H1 (cell line): ENCODE measurements around the gene YLPM1. TPM values are rescaled to one million over a fixed set of nuclear protein-coding genes. Genes with fewer than 3 reads are reported as not detected.

Source experiments
- CTCF ChIA-PET: fragments of 300-600 bp; sonication (Branson Sonifier 250); formaldehyde crosslinking; loops from one replicate; lab custom pipeline; 2021; ENCODE audit not compliant: partially characterized antibody; lab: Charles Lee
- POLR2A ChIA-PET: fragments of 300-600 bp; sonication (Branson Sonifier 250); formaldehyde crosslinking; loops from one replicate; lab custom pipeline; 2021; ENCODE audit warnings: inconsistent platforms; ENCODE audit not compliant: partially characterized antibody; lab: Charles Lee
- DNase-seq, 2 experiments: peaks; one replicate each; pipeline versions ENCODE4 v3.0.0 to v3.0.0-alpha.2; 2010 to 2022; ENCODE audit warnings: low spot score in 2 of 2, low read depth in 1 of 2, mixed read lengths in 1 of 2
- FAIRE-seq: peaks from 2 replicates; lab custom pipeline; 2011; peaks lifted over from hg19 to GRCh38; lab: Jason Lieb, UNC
- H2AFZ ChIP-seq: 2 replicates; pipeline ENCODE4 v1.8.1; 2012; ENCODE audit warnings: low read length, inconsistent platforms
- H2AK5ac ChIP-seq: 2 replicates; pipeline ENCODE4 v1.6.1; 2013; ENCODE audit warnings: low read depth, low read length
- H2BK120ac ChIP-seq: replicated peaks from 2 replicates; pipeline ENCODE3; 2013; ENCODE audit warnings: low read depth, low read length, inconsistent platforms
- H2BK12ac ChIP-seq: 2 replicates; pipeline ENCODE4 v1.6.1; 2013; ENCODE audit warnings: low read depth, low read length
- H2BK15ac ChIP-seq: 2 replicates; pipeline ENCODE4 v1.6.1; 2013; ENCODE audit warnings: low read length
- H2BK20ac ChIP-seq: 2 replicates; pipeline ENCODE4 v1.6.1; 2013; ENCODE audit warnings: low read length
- H2BK5ac ChIP-seq: 2 replicates; pipeline ENCODE4 v1.6.1; 2013; ENCODE audit warnings: low read depth, low read length
- H3K14ac ChIP-seq: 2 replicates; pipeline ENCODE4 v1.6.1; 2013; ENCODE audit warnings: inconsistent platforms; ENCODE audit not compliant: insufficient read length
- H3K18ac ChIP-seq: 2 replicates; pipeline ENCODE4 v1.6.1; 2013; ENCODE audit warnings: low read length; ENCODE audit errors: extremely low read depth
- H3K23ac ChIP-seq: 2 replicates; pipeline ENCODE4 v1.6.1; 2013; ENCODE audit warnings: inconsistent platforms; ENCODE audit not compliant: insufficient read length
- H3K23me2 ChIP-seq: 2 replicates; pipeline ENCODE4 v1.6.1; 2013; ENCODE audit warnings: low read depth, low read length
- H3K27ac ChIP-seq: 2 replicates; pipeline ENCODE4 v1.6.1; 2011; ENCODE audit warnings: low read depth, low read length, inconsistent platforms
- H3K27me3 ChIP-seq, 4 experiments: replicated peaks in 1 of 4; 1 replicate in 1 of 4; 2 replicates in 3 of 4; pipeline versions ENCODE4 v1.6.1 to v1.8.1; 2011 to 2013; ENCODE audit warnings: low read length in 3 of 4, mild to moderate bottlenecking in 3 of 4, inconsistent platforms in 2 of 4, mixed read lengths in 2 of 4, moderate library complexity in 1 of 4; ENCODE audit not compliant: control insufficient read depth in 3 of 4, insufficient read depth in 3 of 4; ENCODE audit errors: extremely low read depth in 1 of 4
- H3K36me3 ChIP-seq, 4 experiments: 2 replicates each; pipeline versions ENCODE4 v1.6.1 to v1.8.1; 2011 to 2013; ENCODE audit warnings: mild to moderate bottlenecking in 4 of 4, low read length in 3 of 4, moderate library complexity in 2 of 4, control low read depth in 1 of 4, inconsistent platforms in 1 of 4; ENCODE audit not compliant: insufficient read depth in 4 of 4, control insufficient read depth in 2 of 4
- H3K4ac ChIP-seq: replicated peaks from 2 replicates; pipeline ENCODE3; 2013; ENCODE audit warnings: low read length, low read depth, mixed read lengths, inconsistent platforms; ENCODE audit not compliant: insufficient read length
- H3K4me1 ChIP-seq, 4 experiments: replicated peaks in 1 of 4; 1 replicate in 1 of 4; 2 replicates in 3 of 4; pipeline versions ENCODE4 v1.6.1 to v1.8.1; 2011 to 2013; ENCODE audit warnings: low read length in 3 of 4, inconsistent platforms in 2 of 4, mixed read lengths in 1 of 4; ENCODE audit not compliant: insufficient read depth in 4 of 4, control insufficient read depth in 3 of 4
- H3K4me2 ChIP-seq, 2 experiments: 2 replicates each; pipeline versions ENCODE4 v1.6.1 to v1.8.1; 2011 to 2013; ENCODE audit warnings: low read depth in 2 of 2, low read length in 2 of 2, control low read depth in 1 of 2, inconsistent platforms in 1 of 2, mild to moderate bottlenecking in 1 of 2; ENCODE audit not compliant: insufficient read depth in 1 of 2
- H3K4me3 ChIP-seq, 4 experiments: fragments of 200-600, 300-600 bp in 1 of 4; sonication (generic), shearing (Covaris generic), sonication (Bioruptor Twin) in 1 of 4; 2 replicates each; pipeline versions ENCODE4 v1.5.1 to v1.8.1; 2011 to 2016; ENCODE audit warnings: low read length in 4 of 4, low read depth in 3 of 4, control low read depth in 2 of 4, inconsistent platforms in 2 of 4, mild to moderate bottlenecking in 2 of 4, mixed read lengths in 1 of 4, moderate library complexity in 1 of 4; ENCODE audit not compliant: insufficient read depth in 2 of 4; ENCODE audit errors: extremely low read depth in 1 of 4
- H3K56ac ChIP-seq: replicated peaks from 2 replicates; pipeline ENCODE3; 2013; ENCODE audit warnings: low read depth, mild to moderate bottlenecking, mixed read lengths, low read length, inconsistent platforms; ENCODE audit not compliant: insufficient read length
- H3K79me1 ChIP-seq: 2 replicates; pipeline ENCODE4 v1.6.1; 2013; ENCODE audit warnings: low read depth, low read length, control low read depth
- H3K79me2 ChIP-seq, 2 experiments: 2 replicates each; pipeline versions ENCODE4 v1.6.1 to v1.8.1; 2012 to 2013; ENCODE audit warnings: low read length in 2 of 2, mild to moderate bottlenecking in 2 of 2, inconsistent platforms in 1 of 2; ENCODE audit not compliant: insufficient read depth in 2 of 2, control insufficient read depth in 1 of 2
- H3K9ac ChIP-seq, 4 experiments: replicated peaks in 1 of 4; 1 replicate in 1 of 4; 2 replicates in 3 of 4; pipeline versions ENCODE4 v1.6.1 to v1.8.1; 2011 to 2013; ENCODE audit warnings: low read depth in 3 of 4, low read length in 3 of 4, control low read depth in 2 of 4, mild to moderate bottlenecking in 2 of 4, moderate library complexity in 2 of 4, inconsistent platforms in 1 of 4; ENCODE audit errors: extremely low read depth in 1 of 4
- H3K9me3 ChIP-seq, 2 experiments: 2 replicates each; pipeline versions ENCODE4 v1.6.1 to v1.8.1; 2012 to 2013; ENCODE audit warnings: mild to moderate bottlenecking in 2 of 2, moderate library complexity in 2 of 2, control low read depth in 1 of 2, inconsistent platforms in 1 of 2, low read depth in 1 of 2, low read length in 1 of 2, mixed read lengths in 1 of 2; ENCODE audit not compliant: insufficient read depth in 2 of 2
- H4K20me1 ChIP-seq, 2 experiments: replicated peaks in 1 of 2; 2 replicates each; pipeline versions ENCODE3 to v1.8.1; 2011 to 2013; ENCODE audit warnings: inconsistent platforms in 2 of 2, low read length in 2 of 2, mild to moderate bottlenecking in 1 of 2; ENCODE audit not compliant: insufficient read depth in 2 of 2, control insufficient read depth in 1 of 2
- H4K5ac ChIP-seq: 2 replicates; pipeline ENCODE4 v1.6.1; 2013; ENCODE audit warnings: low read length, low read depth, mixed read lengths, inconsistent platforms; ENCODE audit not compliant: insufficient read length
- H4K8ac ChIP-seq: 2 replicates; pipeline ENCODE4 v1.8.0; 2013; ENCODE audit warnings: mild to moderate bottlenecking, moderate library complexity, low read length, inconsistent platforms; ENCODE audit not compliant: insufficient read depth; ENCODE audit errors: extremely low read depth
- H4K91ac ChIP-seq: replicated peaks from 2 replicates; pipeline ENCODE3; 2013; ENCODE audit warnings: low read length, mixed read lengths, inconsistent platforms; ENCODE audit not compliant: insufficient read length
- CBX5 ChIP-seq: fragments of 300-800, 300-1000 bp; sonication (generic); IDR thresholded peaks from 2 replicates; pipeline ENCODE4 v1.7.1; 2016; ENCODE audit warnings: antibody characterized with exemption, low read length, low read depth
- CHD2 ChIP-seq: IDR thresholded peaks from 2 replicates; pipeline ENCODE4 v1.6.1; 2012; ENCODE audit warnings: low read length, improper control_type of control experiment
- SIRT6 ChIP-seq: IDR thresholded peaks from one replicate; pipeline ENCODE4 v1.7.1; 2012; ENCODE audit warnings: low read length, inconsistent platforms
- YY1 ChIP-seq: IDR thresholded peaks from 2 replicates; pipeline ENCODE4 v1.6.1; 2011; ENCODE audit warnings: low read depth, mild to moderate bottlenecking, low read length
- WGBS, 2 experiments: shearing (Covaris generic) in 1 of 2; methylation state at CpG; one replicate each; pipeline versions ENCODE4 v1.1.6 to v1.1.7; 2013 to 2015; ENCODE audit warnings: low lambda C conversion rate in 2 of 2, mixed read lengths in 2 of 2, inconsistent platforms in 1 of 2, low coverage in 1 of 2, missing lambda C conversion rate in 1 of 2; ENCODE audit not compliant: insufficient replicate concordance in 2 of 2, insufficient coverage in 1 of 2, insufficient read length in 1 of 2; ENCODE audit errors: extremely low coverage in 1 of 2, missing lambda C conversion rate in 1 of 2; 5-methylcytosine and 5-hydroxymethylcytosine counted together
- polyA plus RNA-seq, 7 experiments: library from polyadenylated mRNA; depleted of rRNA in 3 of 7; stranded (reverse) in 5 of 7; unstranded in 2 of 7; fragments of >200 nt in 5 of 7; fragments of 200-250 nt in 2 of 7; gene quantifications; 1 replicate in 5 of 7; 2 replicates in 1 of 7; 4 replicates in 1 of 7; pipeline versions ENCODE4 v1.2.1 to v1.2.3, GENCODE V29; 2011 to 2013; ENCODE audit warnings: missing spikeins in 2 of 7, mixed read lengths in 2 of 7
- total RNA-seq: library from RNA; stranded (reverse); fragmentation: NEBNext Ultra II Directional; extraction: Animal tissue kit (Norgen Biotek cat#: 25700); gene quantifications from 2 replicates; pipeline ENCODE4 v1.2.1, GENCODE V29; 2021

YLPM1 gene
- total and polyA plus RNA-seq, 2 of the 8 experiments (the other 6 are each of a cell fraction or from before 2014, with no cell fraction given): 13.5 to 71.7 TPM

GRCh38 chr14:74875204-74875603 is 112.1 kb downstream of the YLPM1 start:
- H3K27me3 ChIP-seq: no peaks in the 10 kb centered on the region
- CTCF ChIA-PET: interaction anchor here (0.7 to 17.5 kb wide), 6 partner anchors 10 to 1329 kb away, joined by 3 to 364 read pairs (median 4); partner anchors contain the start of gene LTBP2
- no peak for DNase-seq

More at GRCh38 chr14:74875204-74875603, 112.1 kb downstream of the YLPM1 start:
- no peak overlapping the region for H3K4ac ChIP-seq
- H3K23ac ChIP-seq: no peak overlapping the region
- H2BK15ac ChIP-seq: no peak overlapping the region
- H3K4me3 ChIP-seq: no peak overlapping the region
- H3K14ac ChIP-seq: no peak overlapping the region
- no peak for FAIRE-seq
- H3K79me2 ChIP-seq: no peaks in the 10 kb centered on the region
- no peaks in the 10 kb centered on the region for H3K79me1 ChIP-seq
- H4K20me1 ChIP-seq: no peaks in the 10 kb centered on the region
- no peaks in the 10 kb centered on the region for H3K23me2 ChIP-seq
- POLR2A ChIA-PET: interaction anchor here (0.6 to 3.1 kb wide), 5 partner anchors 10 to 31 kb away, joined by 3 to 14 read pairs (median 4); no protein-coding TSS in a partner anchor
- no peak overlapping the region for H2AFZ ChIP-seq
- no peak overlapping the region for H2BK120ac ChIP-seq
- no peak overlapping the region for H2AK5ac ChIP-seq
- H4K5ac ChIP-seq: no peak overlapping the region
- H3K9ac ChIP-seq: no peak overlapping the region
- no peaks in the 10 kb centered on the region for H3K9me3 ChIP-seq
- H2BK20ac ChIP-seq: no peak overlapping the region
- H3K36me3 ChIP-seq: no peaks in the 10 kb centered on the region
- no peak overlapping the region for H3K4me2 ChIP-seq
- no peak overlapping the region for H2BK5ac ChIP-seq
- H3K4me1 ChIP-seq: peaks cover 0 to 5% (median 3%) of the 10 kb centered on the region in 4 experiments; a peak in 3 of 7 replicates
- H3K27ac ChIP-seq: no peak overlapping the region
- no peak overlapping the region for H4K8ac ChIP-seq
- WGBS, 2 experiments: 87% methylated on average over 5 of the region's 5 CpGs; no CpG with 5 or more reads in 1 of the 2 experiments
- no peak overlapping the region for H3K56ac ChIP-seq
- TF ChIP-seq SIRT6 (no peak), CBX5 (no peak), YY1 (no peak), CHD2 (no peak)
- H4K91ac ChIP-seq: no peak overlapping the region
- no peak overlapping the region for H3K18ac ChIP-seq
- H2BK12ac ChIP-seq: no peak overlapping the region
